GM12865 (cell line): ENCODE results near the gene AP3B1.

Source experiments
- DNase-seq: peaks from one replicate; pipeline ENCODE4 v3.0.0; 2010; ENCODE audit warnings: low read depth
- H3K4me3 ChIP-seq: 2 replicates; pipeline ENCODE4 v1.5.1; 2011; ENCODE audit warnings: mild to moderate bottlenecking, low read depth, low read length, control low read depth
- CTCF ChIP-seq: IDR thresholded peaks from 2 replicates; pipeline ENCODE4 v1.5.1; 2011; ENCODE audit warnings: low read length, control low read depth, low read depth, inconsistent platforms; ENCODE audit not compliant: insufficient read depth; ENCODE audit errors: missing control alignments

AP3B1 gene

GRCh38 chr5:77960863-77961396 lies 333.6 kb downstream of the AP3B1 start:
- DNase-seq = no peak
- no peak for TF ChIP-seq CTCF
- H3K4me3 ChIP-seq = no peak overlapping the region

GRCh38 chr5:77960305-77960704 lies 334.2 kb downstream of the AP3B1 start:
- TF ChIP-seq CTCF = no peak

GRCh38 chr5:77958642-77959330 lies 335.7 kb downstream of the AP3B1 start:
- DNase-seq = no peak
- TF ChIP-seq CTCF = no peak
- no peak overlapping the region for H3K4me3 ChIP-seq

More at GRCh38 chr5:77960305-77960704, 334.2 kb downstream of the AP3B1 start:
- H3K4me3 ChIP-seq = no peak overlapping the region
- DNase-seq = no peak

GRCh38 chr5:77957931-77958521 lies 336.5 kb downstream of the AP3B1 start:
- no peak overlapping the region for H3K4me3 ChIP-seq
- no peak for TF ChIP-seq CTCF
- no peak for DNase-seq

GRCh38 chr5:77957516-77957915 lies 337.0 kb downstream of the AP3B1 start:
- no peak for DNase-seq
- no peak overlapping the region for H3K4me3 ChIP-seq
- TF ChIP-seq CTCF = no peak

GRCh38 chr5:77957081-77957480 lies 337.4 kb downstream of the AP3B1 start:
- TF ChIP-seq CTCF = no peak
- H3K4me3 ChIP-seq = no peak overlapping the region
- no peak for DNase-seq
